Hepatocyte (in vitro differentiated cells): ENCODE results near the gene BACH2.

Experiments used
- CTCF ChIP-seq: fragments of 200-600 bp; sonication (generic); IDR thresholded peaks from 2 replicates; pipeline ENCODE4 v1.5.1; 2016; ENCODE audit warnings: antibody characterized with exemption, mild to moderate bottlenecking; ENCODE audit not compliant: poor library complexity
- EZH2 ChIP-seq: fragments of 200-600 bp; sonication (generic); IDR thresholded peaks from 2 replicates; pipeline ENCODE4 v1.6.1; 2016; ENCODE audit warnings: antibody characterized with exemption, mild to moderate bottlenecking, borderline replicate concordance

- TF ChIP-seq EZH2 (no peak), CTCF (no peak)
Observed at GRCh38 chr6:90193359-90193758, 103.3 kb downstream of the BACH2 start.
